Natural killer cell (primary cell): ENCODE measurements around the gene GPNMB. TPM values are rescaled to one million over a fixed set of nuclear protein-coding genes. Genes with fewer than 3 reads are reported as not detected.

Source experiments
- ATAC-seq, 3 donors: fragments of 150-1000 bp in 2 of 3; fragments of 200-7000 bp in 1 of 3; cut with Tn5 transposase; 1 replicate in 1 of 3; 2 replicates in 2 of 3; pipeline ENCODE4 v1.10.0; 2021; ENCODE audit warnings: mild to moderate bottlenecking in 2 of 3, moderate library complexity in 2 of 3
- DNase-seq, 2 donors: peaks; one replicate each; pipeline versions ENCODE4 v3.0.0 to v3.0.0-alpha.2; 2013 to 2021; ENCODE audit warnings: mixed read lengths in 1 of 2
- H3K27ac ChIP-seq: one replicate; pipeline ENCODE4 v1.5.1; 2013; ENCODE audit warnings: mild to moderate bottlenecking, low read length
- H3K27me3 ChIP-seq: one replicate; pipeline ENCODE4 v1.6.1; 2013; ENCODE audit warnings: low read length; ENCODE audit not compliant: control insufficient read depth, insufficient read depth
- H3K36me3 ChIP-seq: one replicate; pipeline ENCODE4 v1.6.1; 2013; ENCODE audit warnings: low read length; ENCODE audit not compliant: control insufficient read depth, insufficient read depth
- H3K4me1 ChIP-seq: one replicate; pipeline ENCODE4 v1.6.1; 2013; ENCODE audit warnings: low read length; ENCODE audit not compliant: control insufficient read depth, insufficient read depth
- H3K4me3 ChIP-seq: one replicate; pipeline ENCODE4 v1.5.1; 2013; ENCODE audit warnings: low read length
- H3K9me3 ChIP-seq: one replicate; pipeline ENCODE4 v1.6.1; 2013; ENCODE audit warnings: low read length; ENCODE audit not compliant: control insufficient read depth, insufficient read depth
- H3K27ac Mint-ChIP-seq, 2 donors: one replicate each; pipeline ENCODE4 v1.8.0; 2022; ENCODE audit warnings: mild to moderate bottlenecking in 2 of 2, mixed read lengths in 2 of 2, moderate library complexity in 1 of 2
- H3K27me3 Mint-ChIP-seq, 2 donors: one replicate each; pipeline ENCODE4 v1.8.0; 2022; ENCODE audit warnings: low read depth in 2 of 2, mixed read lengths in 2 of 2
- H3K36me3 Mint-ChIP-seq: one replicate; pipeline ENCODE4 v1.8.0; 2022; ENCODE audit warnings: mixed read lengths
- H3K4me1 Mint-ChIP-seq, 2 donors: one replicate each; pipeline ENCODE4 v1.8.0; 2022; ENCODE audit warnings: mixed read lengths in 2 of 2
- H3K4me3 Mint-ChIP-seq: one replicate; pipeline ENCODE4 v1.8.0; 2022; ENCODE audit warnings: mild to moderate bottlenecking, moderate library complexity, mixed read lengths
- H3K9me3 Mint-ChIP-seq, 2 donors: one replicate each; pipeline ENCODE4 v1.8.0; 2022; ENCODE audit warnings: mixed read lengths in 2 of 2
- CTCF ChIP-seq: fragments of 200-600 bp; IDR thresholded peaks from one replicate; pipeline ENCODE4 v1.8.0; 2022; ENCODE audit warnings: antibody characterized with exemption
- WGBS: methylation state at CpG from one replicate; pipeline ENCODE4 v1.1.7; 2013; ENCODE audit warnings: missing lambda C conversion rate; ENCODE audit not compliant: insufficient coverage; 5-methylcytosine and 5-hydroxymethylcytosine counted together
- intact Hi-C: fragments of 100-400 bp; cut with micrococcal nuclease; formaldehyde crosslinking; loops from one replicate; pipeline ENCODE4 v1.14.2; 2022
- total RNA-seq, 4 donors: library from RNA; stranded (reverse); fragments of 120-200 nt in 1 of 4; gene quantifications; one replicate each; pipeline versions ENCODE4 v1.2.3 to v1.2.4, GENCODE V29; 2013 to 2022

GPNMB gene
- total RNA-seq, 3 donors from 2014 or later (not counting 1 experiment from before 2014, with no cell fraction given), result not detected

- no peak overlapping the region for H3K27ac Mint-ChIP-seq
- peaks cover 0 to 4% of the 10 kb centered on the region in 2 donors for H3K27me3 Mint-ChIP-seq
- no peak overlapping the region for H3K4me3 Mint-ChIP-seq
- peaks cover 6 to 7% of the 10 kb centered on the region in 2 donors for H3K4me1 Mint-ChIP-seq
- H3K9me3 Mint-ChIP-seq, result no peaks in the 10 kb centered on the region
- no peak for DNase-seq
- Histone ChIP-seq H3K36me3 (no peaks in the 10 kb centered on the region), H3K27me3 (no peaks in the 10 kb centered on the region), H3K27ac (no peak overlapping the region), H3K9me3 (no peaks in the 10 kb centered on the region), H3K4me1 (peaks cover 15% of the 10 kb centered on the region), H3K4me3 (no peak overlapping the region)
- H3K36me3 Mint-ChIP-seq, result no peaks in the 10 kb centered on the region
- ATAC-seq, result peak in 2 of 3 donors; percentile 36 to 52
- WGBS, result 70% methylated on average over 5 of the region's 5 CpGs
- no peak for TF ChIP-seq CTCF
- intact Hi-C loops, result no loop called here
Observed at GRCh38 chr7:23287612-23288011, 41.0 kb downstream of the GPNMB start.

GRCh38 chr7:23290993-23291392 is 44.4 kb downstream of the GPNMB start:
- Mint-ChIP-seq H3K4me1 (peaks cover 6 to 7% of the 10 kb centered on the region in 2 donors), H3K27me3 (peaks cover 0 to 8% of the 10 kb centered on the region in 2 donors), H3K4me3 (no peak overlapping the region), H3K27ac (no peak overlapping the region), H3K9me3 (no peaks in the 10 kb centered on the region), H3K36me3 (no peaks in the 10 kb centered on the region)
- 96% methylated on average over 9 of the region's 9 CpGs for WGBS
- no peak for ATAC-seq
- peaks cover 15% of the 10 kb centered on the region for H3K4me1 ChIP-seq
- intact Hi-C loops, result no loop called here
- H3K9me3 ChIP-seq, result no peaks in the 10 kb centered on the region
- H3K36me3 ChIP-seq, result no peaks in the 10 kb centered on the region
- no peak for TF ChIP-seq CTCF
- H3K27me3 ChIP-seq, result no peaks in the 10 kb centered on the region
- no peak overlapping the region for H3K27ac ChIP-seq
- H3K4me3 ChIP-seq, result no peak overlapping the region
- no peak for DNase-seq

GRCh38 chr7:23291957-23292560 is 45.5 kb downstream of the GPNMB start:
- H3K4me3 Mint-ChIP-seq, result no peak overlapping the region
- Histone ChIP-seq H3K9me3 (no peaks in the 10 kb centered on the region), H3K4me3 (no peak overlapping the region), H3K4me1 (peaks cover 15% of the 10 kb centered on the region), H3K27ac (no peak overlapping the region), H3K27me3 (no peaks in the 10 kb centered on the region), H3K36me3 (no peaks in the 10 kb centered on the region)
- H3K27me3 Mint-ChIP-seq, result peaks cover 0 to 15% of the 10 kb centered on the region in 2 donors
- DNase-seq (no peak), ATAC-seq (no peak)
- H3K36me3 Mint-ChIP-seq, result no peaks in the 10 kb centered on the region
- intact Hi-C loops, result no loop called here
- no peak overlapping the region for H3K27ac Mint-ChIP-seq
- no peak for TF ChIP-seq CTCF
- WGBS, result 78% methylated on average over 3 of the region's 3 CpGs
- no peaks in the 10 kb centered on the region for H3K9me3 Mint-ChIP-seq
- H3K4me1 Mint-ChIP-seq, result peaks cover 6 to 7% of the 10 kb centered on the region in 2 donors

- Histone ChIP-seq H3K9me3 (no peaks in the 10 kb centered on the region), H3K4me1 (peaks cover 11% of the 10 kb centered on the region), H3K36me3 (no peaks in the 10 kb centered on the region), H3K4me3 (no peak overlapping the region), H3K27me3 (no peaks in the 10 kb centered on the region), H3K27ac (no peak overlapping the region)
- Mint-ChIP-seq H3K36me3 (no peaks in the 10 kb centered on the region), H3K27me3 (peaks cover 0 to 15% of the 10 kb centered on the region in 2 donors), H3K4me1 (peaks cover 4 to 5% of the 10 kb centered on the region in 2 donors), H3K27ac (no peak overlapping the region), H3K4me3 (no peak overlapping the region), H3K9me3 (no peaks in the 10 kb centered on the region)
- ATAC-seq (no peak), DNase-seq (no peak)
- WGBS, result 92% methylated on average over 4 of the region's 4 CpGs
- no peak for TF ChIP-seq CTCF
- intact Hi-C loops, result no loop called here
Observed at GRCh38 chr7:23292623-23293022, 46.0 kb downstream of the GPNMB start.
